Kidney (tissue), 14 donors: ENCODE results near the gene CCDC127. TPM values are rescaled to one million over a fixed set of nuclear protein-coding genes. Genes with fewer than 3 reads are reported as not detected.
A peak's percentile ranks its signal among the peaks of the same experiment; 100 is the strongest.

Experiments used
- DNase-seq, 5 donors: peaks; one replicate each; pipeline ENCODE4 v3.0.0-alpha.2; 2013 to 2020
- FAIRE-seq: peaks from 2 replicates; lab custom pipeline; 2012; peaks lifted over from hg19 to GRCh38; lab: Jason Lieb, UNC
- H3K27ac ChIP-seq, 2 donors: one replicate each; pipeline ENCODE4 v1.7.0; 2013; ENCODE audit warnings: low read depth in 2 of 2, low read length in 2 of 2, inconsistent platforms in 1 of 2
- H3K27me3 ChIP-seq: one replicate; pipeline ENCODE4 v1.7.1; 2013; ENCODE audit warnings: low read length, inconsistent platforms; ENCODE audit not compliant: control insufficient read depth, insufficient read depth
- H3K36me3 ChIP-seq, 3 donors: one replicate each; pipeline versions ENCODE4 v1.7.0 to v1.7.1; 2013; ENCODE audit warnings: low read length in 3 of 3, control low read depth in 1 of 3, inconsistent platforms in 1 of 3; ENCODE audit not compliant: insufficient read depth in 3 of 3, control insufficient read depth in 2 of 3
- H3K4me1 ChIP-seq, 3 donors: one replicate each; pipeline versions ENCODE4 v1.7.0 to v1.7.1; 2013; ENCODE audit warnings: low read length in 3 of 3, inconsistent platforms in 1 of 3, low read depth in 1 of 3; ENCODE audit not compliant: control insufficient read depth in 2 of 3, insufficient read depth in 2 of 3
- H3K4me3 ChIP-seq, 3 donors: one replicate each; pipeline versions ENCODE4 v1.7.0 to v1.8.1; 2013; ENCODE audit warnings: low read length in 3 of 3, control low read depth in 1 of 3, inconsistent platforms in 1 of 3
- H3K9ac ChIP-seq, 3 donors: one replicate each; pipeline versions ENCODE4 v1.7.0 to v1.7.1; 2013; ENCODE audit warnings: low read length in 3 of 3, control low read depth in 1 of 3, inconsistent platforms in 1 of 3
- H3K9me3 ChIP-seq, 3 donors: one replicate each; pipeline versions ENCODE4 v1.7.0 to v1.7.1; 2013; ENCODE audit warnings: low read length in 3 of 3, control low read depth in 1 of 3, inconsistent platforms in 1 of 3; ENCODE audit not compliant: control insufficient read depth in 2 of 3, insufficient read depth in 1 of 3
- intact Hi-C: fragments of 100-400 bp; cut with DNase I; formaldehyde crosslinking; loops from one replicate; pipeline ENCODE4 v1.11.1; 2022
- polyA plus RNA-seq: library from polyadenylated mRNA; stranded (reverse); fragments of 350-450 nt; fragmentation: Illumina TruSeq; extraction: RNeasy Lipid Tissue Mini Kit (QIAGEN cat#74804); gene quantifications from one replicate; pipeline ENCODE4 v1.2.3, GENCODE V29; 2014; ENCODE audit warnings: low read depth, low replicate concordance; ENCODE audit not compliant: insufficient read depth
- total RNA-seq: library from RNA; stranded (reverse); fragmentation: NEBNext Ultra II Directional; extraction: Animal tissue kit (Norgen Biotek cat#: 25700); gene quantifications from one replicate; pipeline ENCODE4 v1.2.1, GENCODE V29; 2021
- TF ChIP-seq, protein P1 (sequence below): IDR thresholded peaks from 3 replicates; pipeline ENCODE4 v1.5.1; 2012; ENCODE audit warnings: mild to moderate bottlenecking, moderate library complexity, borderline replicate concordance; ENCODE audit not compliant: insufficient read depth; ENCODE audit errors: extremely low read depth
- donor health status: control.
- donor health status: control.
- donor health status: control.
- donor health status: control.
- donor health status: control.
- donor health status: DM: yes; HTN: yes; CAD: no.
- donor health status: Normal renal cell carcinoma (clear cell type).

CCDC127 gene
- total and polyA plus RNA-seq, 2 donors from 2014 or later, result 3.2 to 5.9 TPM

DNA sequence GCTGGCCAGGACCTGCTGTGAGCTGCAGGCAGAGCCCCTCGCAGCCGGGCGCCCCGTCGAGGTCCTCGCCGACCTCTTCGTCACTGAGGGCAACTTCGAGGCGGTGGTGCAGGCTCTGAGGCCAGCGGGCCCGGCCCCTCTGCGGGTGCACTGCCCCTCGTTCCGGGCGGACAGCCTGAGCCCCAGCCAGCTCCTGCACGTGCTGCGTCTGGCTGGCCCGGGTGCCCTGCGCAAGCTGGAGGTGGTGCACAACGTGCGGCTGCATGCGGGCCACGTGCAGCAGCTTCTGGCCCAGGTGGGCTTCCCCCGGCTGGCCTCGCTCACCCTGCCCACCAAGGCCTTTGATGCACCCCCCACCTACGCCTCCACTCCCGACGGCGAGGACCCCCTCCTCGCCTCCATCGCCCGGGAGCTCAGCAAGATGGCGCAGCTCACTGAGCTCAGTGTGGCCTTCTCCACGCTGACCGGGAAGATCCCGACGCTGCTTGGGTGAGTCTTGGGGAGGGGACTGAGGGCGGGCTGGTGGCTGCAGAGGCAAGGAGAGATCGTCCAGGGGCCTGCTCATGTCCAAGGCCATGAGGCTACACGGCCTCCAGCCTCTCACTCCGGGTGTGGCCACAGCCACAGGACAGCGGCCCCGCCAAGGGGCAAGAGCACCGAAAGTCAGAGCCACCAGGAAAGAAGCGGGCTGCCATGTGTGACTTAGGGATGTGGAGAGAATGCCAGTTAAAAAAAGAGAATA, 25.8 kb downstream of the CCDC127 start:
- TF ChIP-seq, protein P1, sequence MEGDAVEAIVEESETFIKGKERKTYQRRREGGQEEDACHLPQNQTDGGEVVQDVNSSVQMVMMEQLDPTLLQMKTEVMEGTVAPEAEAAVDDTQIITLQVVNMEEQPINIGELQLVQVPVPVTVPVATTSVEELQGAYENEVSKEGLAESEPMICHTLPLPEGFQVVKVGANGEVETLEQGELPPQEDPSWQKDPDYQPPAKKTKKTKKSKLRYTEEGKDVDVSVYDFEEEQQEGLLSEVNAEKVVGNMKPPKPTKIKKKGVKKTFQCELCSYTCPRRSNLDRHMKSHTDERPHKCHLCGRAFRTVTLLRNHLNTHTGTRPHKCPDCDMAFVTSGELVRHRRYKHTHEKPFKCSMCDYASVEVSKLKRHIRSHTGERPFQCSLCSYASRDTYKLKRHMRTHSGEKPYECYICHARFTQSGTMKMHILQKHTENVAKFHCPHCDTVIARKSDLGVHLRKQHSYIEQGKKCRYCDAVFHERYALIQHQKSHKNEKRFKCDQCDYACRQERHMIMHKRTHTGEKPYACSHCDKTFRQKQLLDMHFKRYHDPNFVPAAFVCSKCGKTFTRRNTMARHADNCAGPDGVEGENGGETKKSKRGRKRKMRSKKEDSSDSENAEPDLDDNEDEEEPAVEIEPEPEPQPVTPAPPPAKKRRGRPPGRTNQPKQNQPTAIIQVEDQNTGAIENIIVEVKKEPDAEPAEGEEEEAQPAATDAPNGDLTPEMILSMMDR, result no peak

GRCh38 chr5:191036-191948, 26.7 kb downstream of the CCDC127 start, which contains the start of gene LRRC14B:
LRRC14B (plus strand) TSS chr5:191495; CDS start chr5:191539, 44 bp downstream.
- Histone ChIP-seq H3K27me3 (no peaks in the 10 kb centered on the region), H3K27ac (no peak within 1 kb of the TSS), H3K4me3 (peak within 1 kb of the TSS in 1 of 3 donors; percentile 14)

More for the DNA sequence above, 25.8 kb downstream of the CCDC127 start:
- Histone ChIP-seq H3K9ac (no peak overlapping the region), H3K36me3 (no peaks in the 10 kb centered on the region), H3K27me3 (no peaks in the 10 kb centered on the region), H3K27ac (no peak overlapping the region), H3K4me1 (peaks cover 0 to 14% (median 3%) of the 10 kb centered on the region in 3 donors), H3K4me3 (no peak overlapping the region), H3K9me3 (no peaks in the 10 kb centered on the region)
- DNase-seq (peak in 2 of 5 donors; percentile 56 to 75), FAIRE-seq (no peak)
- intact Hi-C loops, result no loop called here

GRCh38 chr5:190366-191035, 27.5 kb downstream of the CCDC127 start:
- no peak overlapping the region for H3K4me3 ChIP-seq

More at GRCh38 chr5:191036-191948, 26.7 kb downstream of the CCDC127 start, which contains the start of gene LRRC14B:
- TF ChIP-seq, protein P1, result no peak
- Histone ChIP-seq H3K36me3 (no peaks in the 10 kb centered on the region), H3K9me3 (no peaks in the 10 kb centered on the region), H3K4me1 (peaks cover 0 to 14% (median 3%) of the 10 kb centered on the region in 3 donors), H3K9ac (no peak within 1 kb of the TSS)
- intact Hi-C loops, result no loop called here
- FAIRE-seq (no peak), DNase-seq (peak; percentile 69 to 83 (median 73))

More at GRCh38 chr5:190366-191035, 27.5 kb downstream of the CCDC127 start:
- H3K27me3 ChIP-seq, result no peaks in the 10 kb centered on the region
- intact Hi-C loops, result no loop called here
- FAIRE-seq, result no peak
- no peak overlapping the region for H3K9ac ChIP-seq
- H3K36me3 ChIP-seq, result no peaks in the 10 kb centered on the region
- TF ChIP-seq, protein P1, result no peak
- peak in 1 of 5 donors; percentile 29 for DNase-seq
- peaks cover 0 to 14% (median 3%) of the 10 kb centered on the region in 3 donors for H3K4me1 ChIP-seq
- no peak overlapping the region for H3K27ac ChIP-seq
- H3K9me3 ChIP-seq, result no peaks in the 10 kb centered on the region
